ENCODE data around the gene TAF4. TPM values are rescaled to one million over a fixed set of nuclear protein-coding genes. Genes with fewer than 3 reads are reported as not detected.
"Not testable (repeated sequence)": the region's sequence is repeated elsewhere in the genome, so short reads cannot be mapped to it uniquely, and the experiment has no call there.

TAF4 gene
- total RNA-seq, 1 donor from 2014 or later: 9.6 TPM

DNA sequence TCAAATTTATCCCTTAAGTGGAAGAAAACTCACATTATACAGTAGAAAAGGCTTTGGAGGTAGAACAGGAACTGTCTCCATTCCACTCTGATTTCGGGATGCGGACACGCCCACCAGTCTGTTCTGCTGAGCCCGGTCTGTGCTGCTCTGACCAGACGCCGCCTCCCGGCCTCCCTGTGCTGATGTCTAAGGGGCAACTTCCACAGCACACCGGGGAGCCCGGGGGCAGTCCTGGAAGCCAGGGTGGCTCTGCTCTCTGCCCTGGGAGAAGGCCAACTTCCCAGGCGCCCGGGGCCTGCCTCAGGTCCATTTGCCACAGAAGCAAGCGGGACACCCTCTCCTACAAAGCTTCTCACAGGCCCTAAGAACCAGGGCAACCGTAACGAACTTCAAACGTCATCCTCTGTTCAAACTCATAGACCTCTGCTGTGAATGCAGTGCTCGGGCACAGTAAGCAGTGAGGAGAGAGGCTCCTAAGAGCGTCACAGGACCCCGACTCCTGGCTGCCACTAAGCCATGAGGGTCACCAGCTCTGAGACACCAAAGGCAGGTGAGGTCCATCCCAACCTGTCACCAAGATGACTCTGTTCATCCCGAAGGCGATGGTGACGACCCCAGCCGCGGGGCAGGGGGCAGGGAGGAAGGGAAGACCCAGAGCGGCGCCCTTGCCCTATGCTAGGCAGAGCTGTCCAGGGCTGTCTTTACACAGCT is 5.6 kb downstream of the TAF4 start:
- TF ChIP-seq CTCF (IDR thresholded peaks at IDR 0.05): no peak
- no peak for TF ChIP-seq POLR2AphosphoS5 (IDR thresholded peaks at IDR 0.05; ENCODE audit: insufficient read depth in 1 of 2, low read depth in 1 of 2)
- TF ChIP-seq POLR2A (IDR thresholded peaks at IDR 0.05): no peak
- no peak overlapping the region for H3K27ac ChIP-seq
- intact Hi-C loops (cut with DNase I): loop anchor here (5.0 kb wide), 1 partner anchor 82 kb away; the partner anchor contains the start of genes PSMA7 and SS18L1
- no peak for DNase-seq (ENCODE audit: extremely low spot score in 2 of 2)
- H3K4me1 ChIP-seq: peaks cover 44% of the 10 kb centered on the region
- H3K27me3 ChIP-seq: no peaks in the 10 kb centered on the region
- no peaks in the 10 kb centered on the region for H3K36me3 ChIP-seq
- no peaks in the 10 kb centered on the region for H3K9me3 ChIP-seq
- no peak overlapping the region for H3K4me3 ChIP-seq

GRCh38 chr20:62059401-62059800 is 6.3 kb downstream of the TAF4 start:
- H3K27ac ChIP-seq: no peak overlapping the region
- no peaks in the 10 kb centered on the region for H3K36me3 ChIP-seq
- no peaks in the 10 kb centered on the region for H3K9me3 ChIP-seq
- no peak overlapping the region for H3K4me3 ChIP-seq
- intact Hi-C loops (cut with DNase I): no loop called here
- TF ChIP-seq POLR2A (IDR thresholded peaks at IDR 0.05) (no peak), POLR2AphosphoS5 (IDR thresholded peaks at IDR 0.05; ENCODE audit: insufficient read depth in 1 of 2, low read depth in 1 of 2) (no peak), CTCF (IDR thresholded peaks at IDR 0.05) (no peak)
- DNase-seq (ENCODE audit: extremely low spot score in 2 of 2): no peak
- peaks cover 44% of the 10 kb centered on the region for H3K4me1 ChIP-seq
- no peaks in the 10 kb centered on the region for H3K27me3 ChIP-seq

DNA sequence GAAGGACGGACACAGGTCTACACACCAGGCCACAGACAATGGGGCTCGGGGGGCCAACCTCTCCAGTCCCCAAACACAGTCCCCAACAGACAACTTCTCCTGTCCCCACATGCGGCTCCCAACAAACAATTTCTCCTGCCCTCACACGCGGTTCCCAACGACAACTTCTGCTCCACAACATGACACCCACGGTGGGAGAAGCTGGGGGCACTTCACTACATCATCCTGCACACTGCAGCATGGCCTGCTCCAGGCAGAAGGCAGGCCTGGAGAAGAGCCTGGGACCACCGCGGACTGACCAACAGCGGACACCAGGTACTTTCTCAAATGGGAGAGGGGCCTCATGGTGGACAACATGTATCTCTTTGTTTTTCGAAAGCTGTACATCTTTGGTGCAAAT is 6.7 kb downstream of the TAF4 start:
- no peak for DNase-seq (ENCODE audit: extremely low spot score in 2 of 2)
- Histone ChIP-seq H3K27me3 (no peaks in the 10 kb centered on the region), H3K9me3 (no peaks in the 10 kb centered on the region), H3K4me3 (no peak overlapping the region), H3K36me3 (no peaks in the 10 kb centered on the region), H3K27ac (no peak overlapping the region), H3K4me1 (peaks cover 40% of the 10 kb centered on the region)
- intact Hi-C loops (cut with DNase I): no loop called here
- no peak for TF ChIP-seq POLR2A (IDR thresholded peaks at IDR 0.05)
- TF ChIP-seq CTCF (IDR thresholded peaks at IDR 0.05): no peak
- TF ChIP-seq POLR2AphosphoS5 (IDR thresholded peaks at IDR 0.05; ENCODE audit: insufficient read depth in 1 of 2, low read depth in 1 of 2): no peak

- Histone ChIP-seq H3K4me3 (no peak overlapping the region), H3K4me1 (peaks cover 28% of the 10 kb centered on the region), H3K9me3 (no peaks in the 10 kb centered on the region), H3K27ac (no peak overlapping the region), H3K36me3 (no peaks in the 10 kb centered on the region), H3K27me3 (no peaks in the 10 kb centered on the region)
- no peak for TF ChIP-seq POLR2AphosphoS5 (IDR thresholded peaks at IDR 0.05; ENCODE audit: insufficient read depth in 1 of 2, low read depth in 1 of 2)
- TF ChIP-seq CTCF (IDR thresholded peaks at IDR 0.05): no peak
- no peak for TF ChIP-seq POLR2A (IDR thresholded peaks at IDR 0.05)
- no peak for DNase-seq (ENCODE audit: extremely low spot score in 2 of 2)
- intact Hi-C loops (cut with DNase I): no loop called here
Observed at GRCh38 chr20:62056975-62057374, 8.7 kb downstream of the TAF4 start.

DNA sequence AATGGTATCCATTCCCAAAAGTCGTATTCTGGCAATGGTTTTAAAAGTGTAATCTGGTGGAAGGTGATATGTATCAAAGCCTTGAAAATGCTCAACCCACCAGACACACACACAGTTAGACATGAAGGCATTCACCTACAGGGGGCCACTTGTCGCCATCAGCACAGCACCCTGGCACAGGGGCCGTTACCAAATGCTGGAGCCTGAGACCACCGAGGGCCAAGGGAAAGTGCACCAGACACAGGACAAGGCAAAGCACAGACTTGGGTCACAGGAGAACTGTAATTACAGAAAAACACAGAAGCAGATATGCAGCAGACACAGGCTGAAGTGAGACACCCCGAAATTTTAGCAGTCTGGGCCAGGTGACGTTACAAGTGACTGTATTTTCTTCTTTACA is 9.3 kb downstream of the TAF4 start:
- H3K4me1 ChIP-seq: peaks cover 30% of the 10 kb centered on the region
- H3K9me3 ChIP-seq: no peaks in the 10 kb centered on the region

GRCh38 chr20:62055862-62056115 is 9.9 kb downstream of the TAF4 start:
- H3K4me3 ChIP-seq; intact Hi-C loops (cut with DNase I); H3K27me3 ChIP-seq; H3K27ac ChIP-seq; H3K9me3 ChIP-seq; H3K36me3 ChIP-seq; DNase-seq (ENCODE audit: extremely low spot score in 2 of 2): not testable (repeated sequence)
- peaks cover 35% of the 10 kb centered on the region for H3K4me1 ChIP-seq

More for the DNA sequence above, 9.3 kb downstream of the TAF4 start:
- intact Hi-C loops (cut with DNase I): no loop called here
- Histone ChIP-seq H3K27me3 (no peaks in the 10 kb centered on the region), H3K27ac (no peak overlapping the region), H3K4me3 (no peak overlapping the region), H3K36me3 (no peaks in the 10 kb centered on the region)
- TF ChIP-seq CTCF (IDR thresholded peaks at IDR 0.05) (no peak), POLR2AphosphoS5 (IDR thresholded peaks at IDR 0.05; ENCODE audit: insufficient read depth in 1 of 2, low read depth in 1 of 2) (no peak), POLR2A (IDR thresholded peaks at IDR 0.05) (no peak)
- no peak for DNase-seq (ENCODE audit: extremely low spot score in 2 of 2)

Measured in vagina (tissue), 2 donors.